SK-N-MC (cell line): ENCODE data around the gene ZNF79.

Experiments used
- FOXP2 ChIP-seq: optimal IDR thresholded peaks from 2 replicates; pipeline ENCODE3; 2011; ENCODE audit warnings: mild to moderate bottlenecking, moderate library complexity; ENCODE audit not compliant: insufficient read depth; ENCODE audit errors: extremely low read length, control extremely low read depth
- POLR2AphosphoS5 ChIP-seq: IDR thresholded peaks from 2 replicates; pipeline ENCODE4 v1.6.1; 2012; ENCODE audit warnings: mild to moderate bottlenecking, low read depth, low read length, borderline replicate concordance

GRCh38 chr9:127489471-127490115, 65.4 kb downstream of the ZNF79 start:
- no peak for TF ChIP-seq POLR2AphosphoS5
- no peak for TF ChIP-seq FOXP2
